SK-N-SH treated with all-trans-retinoic acid at 6 μM for 48 hours (cell line): ENCODE results near the gene RRAD.
"Not testable (repeated sequence)": the region's sequence is repeated elsewhere in the genome, so short reads cannot be mapped to it uniquely, and the experiment has no call there.

Experiments used
- ARNTL ChIP-seq: fragments of 450-650 bp; formaldehyde crosslinking; IDR thresholded peaks from 2 replicates; pipeline ENCODE4 v1.5.0; 2020; ENCODE audit warnings: low read depth, mild to moderate bottlenecking, moderate library complexity, borderline replicate concordance
- CREB5 ChIP-seq: fragments of 250-450 bp; sonication (Bioruptor Pico); IDR thresholded peaks from 2 replicates; pipeline ENCODE4 v1.5.1; 2020; ENCODE audit warnings: low read depth, mild to moderate bottlenecking, moderate library complexity
- CSDC2 ChIP-seq: fragments of 250-450 bp; sonication (Bioruptor Pico); IDR thresholded peaks from 2 replicates; pipeline ENCODE4 v1.5.0; 2020; ENCODE audit warnings: mild to moderate bottlenecking, moderate library complexity
- GLIS3 ChIP-seq: fragments of 250-450 bp; sonication (Bioruptor Pico); IDR thresholded peaks from 2 replicates; pipeline ENCODE4 v1.5.0; 2020; ENCODE audit warnings: mild to moderate bottlenecking, moderate library complexity
- OSR1 ChIP-seq: fragments of 250-450 bp; sonication (Bioruptor Pico); IDR thresholded peaks from 2 replicates; pipeline ENCODE4 v1.8.0; 2022; ENCODE audit warnings: moderate library complexity, mild to moderate bottlenecking, inconsistent platforms
- PATZ1 ChIP-seq: fragments of 250-450 bp; sonication (Bioruptor Pico); IDR thresholded peaks from 2 replicates; pipeline ENCODE4 v1.8.0; 2020; ENCODE audit warnings: mild to moderate bottlenecking, moderate library complexity, borderline replicate concordance
- POU6F1 ChIP-seq: fragments of 250-450 bp; sonication (Bioruptor Pico); IDR thresholded peaks from 2 replicates; pipeline ENCODE4 v1.8.0; 2021; ENCODE audit warnings: low read depth, mild to moderate bottlenecking, moderate library complexity, borderline replicate concordance
- RARB ChIP-seq: fragments of 250-450 bp; sonication (Bioruptor Pico); IDR thresholded peaks from 2 replicates; pipeline ENCODE4 v1.8.0; 2021; ENCODE audit warnings: mild to moderate bottlenecking, moderate library complexity
- TCF4 ChIP-seq: fragments of 250-450 bp; sonication (Bioruptor Pico); IDR thresholded peaks from 2 replicates; pipeline ENCODE4 v1.8.0; 2021; ENCODE audit warnings: mild to moderate bottlenecking, moderate library complexity, borderline replicate concordance
- TOX ChIP-seq: fragments of 250-450 bp; sonication (Bioruptor Pico); IDR thresholded peaks from 2 replicates; pipeline ENCODE4 v1.8.0; 2021; ENCODE audit warnings: mild to moderate bottlenecking, moderate library complexity, borderline replicate concordance
- ZFP3 ChIP-seq: fragments of 250-450 bp; sonication (Bioruptor Pico); IDR thresholded peaks from 2 replicates; pipeline ENCODE4 v1.5.0; 2020; ENCODE audit warnings: mild to moderate bottlenecking, moderate library complexity
- ZNF70 ChIP-seq: fragments of 450-650 bp; formaldehyde crosslinking; IDR thresholded peaks from 2 replicates; pipeline ENCODE4 v1.5.0; 2020; ENCODE audit warnings: mild to moderate bottlenecking, moderate library complexity

DNA sequence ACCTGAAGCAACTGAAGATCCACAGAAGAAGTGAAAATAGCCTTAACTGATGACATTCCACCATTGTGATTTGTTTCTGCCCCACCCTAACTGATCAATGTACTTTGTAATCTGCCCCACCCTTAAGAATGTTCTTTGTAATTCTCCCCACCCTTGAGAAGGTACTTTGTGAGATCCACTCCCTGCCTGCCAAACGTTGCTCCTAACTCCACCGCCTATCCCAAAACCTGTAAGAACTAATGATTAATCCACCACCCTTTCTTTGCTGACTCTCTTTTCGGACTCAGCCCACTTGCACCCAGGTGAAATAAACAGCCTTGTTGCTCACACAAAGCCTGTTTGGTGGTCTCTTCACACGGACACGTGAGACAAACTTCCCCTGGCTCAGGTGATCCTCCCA, 28.7 kb downstream of the RRAD start:
- TF ChIP-seq ZFP3 (CRISPR knock-in tag); PATZ1; OSR1 (CRISPR knock-in tag); ZNF70 (CRISPR knock-in tag); ARNTL (CRISPR knock-in tag); GLIS3; TOX; TCF4 (CRISPR knock-in tag); POU6F1 (CRISPR knock-in tag); RARB (CRISPR knock-in tag); CSDC2 (CRISPR knock-in tag); CREB5 (CRISPR knock-in tag): not testable (repeated sequence)
